WTC11 (cell line): ENCODE results near the gene ZNHIT1. TPM values are rescaled to one million over a fixed set of nuclear protein-coding genes. Genes with fewer than 3 reads are reported as not detected.

ENCODE experiments used
- ATAC-seq: fragments of 200-7000 bp; cut with Tn5 transposase; 2 replicates; pipeline ENCODE4 v1.10.0; 2021; ENCODE audit warnings: mild to moderate bottlenecking, moderate library complexity
- CTCF ChIA-PET: fragments of 300-600 bp; sonication (Branson Sonifier 250); formaldehyde crosslinking; loops from one replicate; lab custom pipeline; 2021; ENCODE audit warnings: antibody characterized with exemption; lab: Charles Lee
- POLR2A ChIA-PET: fragments of 350-600 bp; sonication (Branson Sonifier 250); formaldehyde crosslinking; loops from one replicate; lab custom pipeline; 2021; ENCODE audit warnings: antibody characterized with exemption; lab: Charles Lee
- DNase-seq: peaks from one replicate; pipeline ENCODE4 v3.0.0; 2021; ENCODE audit warnings: low spot score
- H3K27ac Mint-ChIP-seq: 2 replicates; pipeline ENCODE4 v1.8.0; 2021; ENCODE audit warnings: mixed read lengths
- H3K27me3 Mint-ChIP-seq: 2 replicates; pipeline ENCODE4 v1.8.0; 2021; ENCODE audit warnings: low read depth, mild to moderate bottlenecking, moderate library complexity, mixed read lengths
- H3K36me3 Mint-ChIP-seq: 2 replicates; pipeline ENCODE4 v1.8.0; 2021; ENCODE audit warnings: mixed read lengths
- H3K4me1 Mint-ChIP-seq: 2 replicates; pipeline ENCODE4 v1.8.0; 2022; ENCODE audit warnings: mixed read lengths
- H3K4me3 Mint-ChIP-seq: 2 replicates; pipeline ENCODE4 v1.8.0; 2021; ENCODE audit warnings: mild to moderate bottlenecking, moderate library complexity, mixed read lengths
- H3K9me3 Mint-ChIP-seq: 2 replicates; pipeline ENCODE4 v1.8.0; 2021; ENCODE audit warnings: mixed read lengths
- ATF1 ChIP-seq: sonication (generic); formaldehyde crosslinking; IDR thresholded peaks from 2 replicates; pipeline ENCODE4 v1.8.1; 2023; ENCODE audit warnings: mild to moderate bottlenecking, moderate library complexity, missing genetic modification reagents
- ESRRA ChIP-seq: sonication (generic); formaldehyde crosslinking; IDR thresholded peaks from 2 replicates; pipeline ENCODE4 v1.8.1; 2022; ENCODE audit warnings: mild to moderate bottlenecking, missing genetic modification reagents, borderline replicate concordance
- JAZF1 ChIP-seq: fragments of 250-450 bp; sonication (Bioruptor Pico); IDR thresholded peaks from 2 replicates; pipeline ENCODE4 v1.9.0; 2021; ENCODE audit warnings: moderate library complexity, mild to moderate bottlenecking, inconsistent platforms
- JUN ChIP-seq: sonication (generic); formaldehyde crosslinking; IDR thresholded peaks from 2 replicates; pipeline ENCODE4 v1.8.0; 2023; ENCODE audit warnings: mild to moderate bottlenecking, missing genetic modification reagents
- OVOL2 ChIP-seq: fragments of 250-450 bp; sonication (Bioruptor Pico); IDR thresholded peaks from 2 replicates; pipeline ENCODE4 v1.9.0; 2021; ENCODE audit warnings: mild to moderate bottlenecking, borderline replicate concordance
- RELA ChIP-seq: sonication (generic); formaldehyde crosslinking; IDR thresholded peaks from 2 replicates; pipeline ENCODE4 v1.8.1; 2022; ENCODE audit warnings: missing genetic modification reagents, mild to moderate bottlenecking, borderline replicate concordance
- RORB ChIP-seq: fragments of 250-450 bp; sonication (Bioruptor Pico); IDR thresholded peaks from 2 replicates; pipeline ENCODE4 v1.9.0; 2021; ENCODE audit warnings: mild to moderate bottlenecking
- SMAD3 ChIP-seq: sonication (generic); formaldehyde crosslinking; IDR thresholded peaks from 2 replicates; pipeline ENCODE4 v1.8.0; 2022; ENCODE audit warnings: missing genetic modification reagents, mild to moderate bottlenecking, borderline replicate concordance
- ZBTB21 ChIP-seq: sonication (generic); formaldehyde crosslinking; IDR thresholded peaks from 2 replicates; pipeline ENCODE4 v1.8.1; 2023; ENCODE audit warnings: mild to moderate bottlenecking, missing genetic modification reagents, borderline replicate concordance
- ZNF138 ChIP-seq: sonication (generic); formaldehyde crosslinking; conservative IDR thresholded peaks from 2 replicates; pipeline ENCODE4 v1.8.1; 2022; ENCODE audit warnings: mild to moderate bottlenecking, moderate library complexity, missing genetic modification reagents
- total RNA-seq: library from RNA; stranded (reverse); gene quantifications from 3 replicates; pipeline ENCODE4 v1.2.3, GENCODE V29; 2021
- TF ChIP-seq, protein P1 (sequence below): fragments of 250-450 bp; sonication (Bioruptor Pico); IDR thresholded peaks from 2 replicates; pipeline ENCODE4 v1.9.0; 2021; ENCODE audit warnings: mild to moderate bottlenecking
- TF ChIP-seq, protein P2 (sequence below): sonication (generic); formaldehyde crosslinking; conservative IDR thresholded peaks from 2 replicates; pipeline ENCODE4 v1.8.1; 2022; ENCODE audit warnings: mild to moderate bottlenecking, missing genetic modification reagents
- TF ChIP-seq, protein P3 (sequence below): sonication (generic); formaldehyde crosslinking; IDR thresholded peaks from 2 replicates; pipeline ENCODE4 v1.8.1; 2023; ENCODE audit warnings: mild to moderate bottlenecking, missing genetic modification reagents, moderate library complexity
- TF ChIP-seq, protein P4 (sequence below): sonication (generic); formaldehyde crosslinking; IDR thresholded peaks from 2 replicates; pipeline ENCODE4 v1.8.0; 2022; ENCODE audit warnings: mild to moderate bottlenecking, missing genetic modification reagents
- TF ChIP-seq, protein P5 (sequence below): sonication (generic); formaldehyde crosslinking; IDR thresholded peaks from 2 replicates; pipeline ENCODE4 v1.8.1; 2023; ENCODE audit warnings: mild to moderate bottlenecking, missing genetic modification reagents, moderate library complexity
- TF ChIP-seq, protein P6 (sequence below): sonication (generic); formaldehyde crosslinking; IDR thresholded peaks from 2 replicates; pipeline ENCODE4 v1.8.1; 2023; ENCODE audit warnings: mild to moderate bottlenecking, missing genetic modification reagents
- TF ChIP-seq, protein P7 (sequence below): sonication (generic); formaldehyde crosslinking; IDR thresholded peaks from 2 replicates; pipeline ENCODE4 v1.8.0; 2022; ENCODE audit warnings: mild to moderate bottlenecking, missing genetic modification reagents
- TF ChIP-seq, protein P8 (sequence below): fragments of 250-450 bp; sonication (Bioruptor Pico); conservative IDR thresholded peaks from 2 replicates; pipeline ENCODE4 v1.9.0; 2021; ENCODE audit warnings: mild to moderate bottlenecking
- TF ChIP-seq, protein P9 (sequence below): sonication (generic); formaldehyde crosslinking; IDR thresholded peaks from 2 replicates; pipeline ENCODE4 v1.8.0; 2023; ENCODE audit warnings: mild to moderate bottlenecking, missing genetic modification reagents

ZNHIT1 gene
- total RNA-seq, 1 experiment from 2014 or later, result 63.9 TPM

DNA sequence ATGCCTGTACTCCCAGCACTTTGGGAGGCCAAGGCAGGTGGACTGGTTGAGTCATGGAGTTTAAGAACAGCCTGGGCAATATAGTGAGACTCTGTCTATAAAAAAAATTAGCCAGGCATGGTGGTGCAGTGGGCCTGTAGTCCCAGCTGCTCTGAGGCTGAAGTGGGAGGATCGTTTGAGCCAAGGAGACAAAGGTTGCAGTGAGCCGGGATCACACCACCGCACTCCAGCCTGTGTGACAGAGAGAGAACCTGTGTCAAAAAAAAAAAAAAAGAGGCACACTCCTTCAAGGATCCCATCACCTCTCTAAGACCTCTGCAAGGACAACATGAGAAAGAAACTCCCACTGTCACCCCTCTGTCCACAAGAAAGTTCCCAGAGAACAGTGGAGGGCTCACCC is 42.3 kb upstream of the ZNHIT1 start:
- ChIA-PET CTCF (interaction anchor here (2.7 to 6.9 kb wide), 4 partner anchors 16 to 41 kb away, joined by 20 to 86 read pairs (median 51); partner anchors contain the start of genes PLOD3 and ZNHIT1), POLR2A (interaction anchor here (0.8 kb wide), 1 partner anchor 22 kb away, joined by 3 read pairs; the partner anchor contains the start of gene AP1S1)
- Mint-ChIP-seq H3K36me3 (no peaks in the 10 kb centered on the region), H3K4me1 (peaks cover 32% of the 10 kb centered on the region), H3K4me3 (no peak overlapping the region), H3K27ac (no peak overlapping the region), H3K27me3 (peaks cover 100% of the 10 kb centered on the region), H3K9me3 (no peaks in the 10 kb centered on the region)
- TF ChIP-seq, protein P1, sequence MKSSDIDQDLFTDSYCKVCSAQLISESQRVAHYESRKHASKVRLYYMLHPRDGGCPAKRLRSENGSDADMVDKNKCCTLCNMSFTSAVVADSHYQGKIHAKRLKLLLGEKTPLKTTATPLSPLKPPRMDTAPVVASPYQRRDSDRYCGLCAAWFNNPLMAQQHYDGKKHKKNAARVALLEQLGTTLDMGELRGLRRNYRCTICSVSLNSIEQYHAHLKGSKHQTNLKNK (CRISPR knock-in tag), result no peak
- TF ChIP-seq, protein P2, sequence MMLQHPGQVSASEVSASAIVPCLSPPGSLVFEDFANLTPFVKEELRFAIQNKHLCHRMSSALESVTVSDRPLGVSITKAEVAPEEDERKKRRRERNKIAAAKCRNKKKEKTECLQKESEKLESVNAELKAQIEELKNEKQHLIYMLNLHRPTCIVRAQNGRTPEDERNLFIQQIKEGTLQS (CRISPR knock-in tag), result no peak
- TF ChIP-seq OVOL2 (CRISPR knock-in tag), result no peak
- TF ChIP-seq, protein P3, sequence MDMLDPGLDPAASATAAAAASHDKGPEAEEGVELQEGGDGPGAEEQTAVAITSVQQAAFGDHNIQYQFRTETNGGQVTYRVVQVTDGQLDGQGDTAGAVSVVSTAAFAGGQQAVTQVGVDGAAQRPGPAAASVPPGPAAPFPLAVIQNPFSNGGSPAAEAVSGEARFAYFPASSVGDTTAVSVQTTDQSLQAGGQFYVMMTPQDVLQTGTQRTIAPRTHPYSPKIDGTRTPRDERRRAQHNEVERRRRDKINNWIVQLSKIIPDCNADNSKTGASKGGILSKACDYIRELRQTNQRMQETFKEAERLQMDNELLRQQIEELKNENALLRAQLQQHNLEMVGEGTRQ (CRISPR knock-in tag), result no peak
- TF ChIP-seq, protein P4, sequence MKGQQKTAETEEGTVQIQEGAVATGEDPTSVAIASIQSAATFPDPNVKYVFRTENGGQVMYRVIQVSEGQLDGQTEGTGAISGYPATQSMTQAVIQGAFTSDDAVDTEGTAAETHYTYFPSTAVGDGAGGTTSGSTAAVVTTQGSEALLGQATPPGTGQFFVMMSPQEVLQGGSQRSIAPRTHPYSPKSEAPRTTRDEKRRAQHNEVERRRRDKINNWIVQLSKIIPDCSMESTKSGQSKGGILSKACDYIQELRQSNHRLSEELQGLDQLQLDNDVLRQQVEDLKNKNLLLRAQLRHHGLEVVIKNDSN (CRISPR knock-in tag), result no peak
- TF ChIP-seq ZNF138, result no peak
- TF ChIP-seq JAZF1 (CRISPR knock-in tag), result no peak
- TF ChIP-seq ATF1, result no peak
- TF ChIP-seq, protein P5, sequence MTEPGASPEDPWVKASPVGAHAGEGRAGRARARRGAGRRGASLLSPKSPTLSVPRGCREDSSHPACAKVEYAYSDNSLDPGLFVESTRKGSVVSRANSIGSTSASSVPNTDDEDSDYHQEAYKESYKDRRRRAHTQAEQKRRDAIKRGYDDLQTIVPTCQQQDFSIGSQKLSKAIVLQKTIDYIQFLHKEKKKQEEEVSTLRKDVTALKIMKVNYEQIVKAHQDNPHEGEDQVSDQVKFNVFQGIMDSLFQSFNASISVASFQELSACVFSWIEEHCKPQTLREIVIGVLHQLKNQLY (CRISPR knock-in tag), result no peak
- TF ChIP-seq, protein P6, sequence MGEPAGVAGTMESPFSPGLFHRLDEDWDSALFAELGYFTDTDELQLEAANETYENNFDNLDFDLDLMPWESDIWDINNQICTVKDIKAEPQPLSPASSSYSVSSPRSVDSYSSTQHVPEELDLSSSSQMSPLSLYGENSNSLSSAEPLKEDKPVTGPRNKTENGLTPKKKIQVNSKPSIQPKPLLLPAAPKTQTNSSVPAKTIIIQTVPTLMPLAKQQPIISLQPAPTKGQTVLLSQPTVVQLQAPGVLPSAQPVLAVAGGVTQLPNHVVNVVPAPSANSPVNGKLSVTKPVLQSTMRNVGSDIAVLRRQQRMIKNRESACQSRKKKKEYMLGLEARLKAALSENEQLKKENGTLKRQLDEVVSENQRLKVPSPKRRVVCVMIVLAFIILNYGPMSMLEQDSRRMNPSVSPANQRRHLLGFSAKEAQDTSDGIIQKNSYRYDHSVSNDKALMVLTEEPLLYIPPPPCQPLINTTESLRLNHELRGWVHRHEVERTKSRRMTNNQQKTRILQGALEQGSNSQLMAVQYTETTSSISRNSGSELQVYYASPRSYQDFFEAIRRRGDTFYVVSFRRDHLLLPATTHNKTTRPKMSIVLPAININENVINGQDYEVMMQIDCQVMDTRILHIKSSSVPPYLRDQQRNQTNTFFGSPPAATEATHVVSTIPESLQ (CRISPR knock-in tag), result no peak
- TF ChIP-seq, protein P7, sequence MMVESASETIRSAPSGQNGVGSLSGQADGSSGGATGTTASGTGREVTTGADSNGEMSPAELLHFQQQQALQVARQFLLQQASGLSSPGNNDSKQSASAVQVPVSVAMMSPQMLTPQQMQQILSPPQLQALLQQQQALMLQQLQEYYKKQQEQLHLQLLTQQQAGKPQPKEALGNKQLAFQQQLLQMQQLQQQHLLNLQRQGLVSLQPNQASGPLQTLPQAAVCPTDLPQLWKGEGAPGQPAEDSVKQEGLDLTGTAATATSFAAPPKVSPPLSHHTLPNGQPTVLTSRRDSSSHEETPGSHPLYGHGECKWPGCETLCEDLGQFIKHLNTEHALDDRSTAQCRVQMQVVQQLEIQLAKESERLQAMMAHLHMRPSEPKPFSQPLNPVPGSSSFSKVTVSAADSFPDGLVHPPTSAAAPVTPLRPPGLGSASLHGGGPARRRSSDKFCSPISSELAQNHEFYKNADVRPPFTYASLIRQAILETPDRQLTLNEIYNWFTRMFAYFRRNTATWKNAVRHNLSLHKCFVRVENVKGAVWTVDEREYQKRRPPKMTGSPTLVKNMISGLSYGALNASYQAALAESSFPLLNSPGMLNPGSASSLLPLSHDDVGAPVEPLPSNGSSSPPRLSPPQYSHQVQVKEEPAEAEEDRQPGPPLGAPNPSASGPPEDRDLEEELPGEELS, result no peak
- TF ChIP-seq RELA (CRISPR knock-in tag), result no peak
- no peak for TF ChIP-seq SMAD3 (CRISPR knock-in tag)
- TF ChIP-seq, protein P8, sequence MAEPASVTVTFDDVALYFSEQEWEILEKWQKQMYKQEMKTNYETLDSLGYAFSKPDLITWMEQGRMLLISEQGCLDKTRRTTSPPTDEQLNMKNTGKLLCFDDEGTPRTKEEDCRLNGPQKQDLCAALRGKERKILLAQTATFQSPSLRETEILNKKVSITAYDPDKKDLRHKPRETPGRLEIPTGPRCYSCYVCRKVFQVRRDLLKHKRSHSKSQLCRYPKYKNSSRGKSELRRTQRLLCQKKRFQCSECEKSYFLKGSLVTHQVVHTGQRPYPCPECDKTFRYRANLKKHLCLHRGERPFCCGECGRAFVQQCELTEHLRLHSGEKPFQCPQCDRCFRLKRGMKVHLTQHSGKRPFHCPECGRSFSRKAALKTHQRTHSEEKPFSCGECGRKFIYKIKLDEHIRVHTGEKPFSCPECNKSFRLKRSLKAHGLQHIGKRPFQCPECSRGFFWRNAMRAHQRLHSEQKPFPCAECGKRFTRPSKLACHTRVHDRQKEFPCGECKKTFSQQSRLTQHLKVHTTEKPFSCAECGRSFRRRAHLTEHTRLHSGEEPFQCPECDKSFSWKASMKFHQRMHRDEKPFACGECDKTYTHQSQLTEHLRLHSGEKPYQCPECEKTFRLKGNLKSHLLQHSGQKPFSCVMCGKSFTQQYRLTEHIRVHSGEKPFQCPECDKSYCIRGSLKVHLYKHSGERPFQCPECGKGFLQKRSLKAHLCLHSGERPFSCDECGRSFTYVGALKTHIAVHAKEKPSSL, result no peak
- no peak for TF ChIP-seq ZBTB21 (CRISPR knock-in tag)
- no peak for TF ChIP-seq RORB
- no peak for TF ChIP-seq JUN (CRISPR knock-in tag)
- TF ChIP-seq, protein P9, sequence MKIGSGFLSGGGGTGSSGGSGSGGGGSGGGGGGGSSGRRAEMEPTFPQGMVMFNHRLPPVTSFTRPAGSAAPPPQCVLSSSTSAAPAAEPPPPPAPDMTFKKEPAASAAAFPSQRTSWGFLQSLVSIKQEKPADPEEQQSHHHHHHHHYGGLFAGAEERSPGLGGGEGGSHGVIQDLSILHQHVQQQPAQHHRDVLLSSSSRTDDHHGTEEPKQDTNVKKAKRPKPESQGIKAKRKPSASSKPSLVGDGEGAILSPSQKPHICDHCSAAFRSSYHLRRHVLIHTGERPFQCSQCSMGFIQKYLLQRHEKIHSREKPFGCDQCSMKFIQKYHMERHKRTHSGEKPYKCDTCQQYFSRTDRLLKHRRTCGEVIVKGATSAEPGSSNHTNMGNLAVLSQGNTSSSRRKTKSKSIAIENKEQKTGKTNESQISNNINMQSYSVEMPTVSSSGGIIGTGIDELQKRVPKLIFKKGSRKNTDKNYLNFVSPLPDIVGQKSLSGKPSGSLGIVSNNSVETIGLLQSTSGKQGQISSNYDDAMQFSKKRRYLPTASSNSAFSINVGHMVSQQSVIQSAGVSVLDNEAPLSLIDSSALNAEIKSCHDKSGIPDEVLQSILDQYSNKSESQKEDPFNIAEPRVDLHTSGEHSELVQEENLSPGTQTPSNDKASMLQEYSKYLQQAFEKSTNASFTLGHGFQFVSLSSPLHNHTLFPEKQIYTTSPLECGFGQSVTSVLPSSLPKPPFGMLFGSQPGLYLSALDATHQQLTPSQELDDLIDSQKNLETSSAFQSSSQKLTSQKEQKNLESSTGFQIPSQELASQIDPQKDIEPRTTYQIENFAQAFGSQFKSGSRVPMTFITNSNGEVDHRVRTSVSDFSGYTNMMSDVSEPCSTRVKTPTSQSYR (CRISPR knock-in tag), result no peak
- no peak for TF ChIP-seq ESRRA (CRISPR knock-in tag)
- DNase-seq (no peak), ATAC-seq (no peak)
